HG03135 (cell line): Measurements from ENCODE around the gene CCDC157.

Source experiments
- ATAC-seq: cut with Tn5 transposase; IDR thresholded peaks from one replicate; pipeline ENCODE4 v1.9.1; 2021; ENCODE audit warnings: mild to moderate bottlenecking, moderate library complexity; ENCODE audit not compliant: unreplicated experiment

CCDC157 gene

GRCh38 chr22:30411780-30412179 is 55.0 kb downstream of the CCDC157 start:
- ATAC-seq, result no peak

DNA sequence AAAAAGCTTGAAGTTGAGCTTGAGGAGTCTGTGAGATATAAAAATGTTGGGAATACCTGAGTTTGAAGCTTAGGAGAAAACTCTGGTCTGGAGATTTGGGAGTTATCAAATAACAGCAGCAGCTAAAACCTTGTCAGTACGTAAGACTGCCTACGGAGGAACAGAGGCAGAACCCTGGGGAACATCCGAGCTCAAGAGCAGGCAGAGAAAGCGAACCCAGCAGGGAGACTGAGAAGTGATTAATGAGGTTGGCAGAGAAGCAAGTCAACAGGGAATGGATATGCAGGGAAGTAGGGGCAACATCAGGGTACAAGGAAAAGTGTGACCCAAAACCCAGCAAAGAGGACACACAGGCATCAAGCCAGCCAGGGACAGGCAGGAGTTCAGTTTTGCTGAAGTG is 56.2 kb downstream of the CCDC157 start:
- ATAC-seq, result no peak

- no peak for ATAC-seq
Observed at GRCh38 chr22:30413745-30414524, 57.1 kb downstream of the CCDC157 start.

DNA sequence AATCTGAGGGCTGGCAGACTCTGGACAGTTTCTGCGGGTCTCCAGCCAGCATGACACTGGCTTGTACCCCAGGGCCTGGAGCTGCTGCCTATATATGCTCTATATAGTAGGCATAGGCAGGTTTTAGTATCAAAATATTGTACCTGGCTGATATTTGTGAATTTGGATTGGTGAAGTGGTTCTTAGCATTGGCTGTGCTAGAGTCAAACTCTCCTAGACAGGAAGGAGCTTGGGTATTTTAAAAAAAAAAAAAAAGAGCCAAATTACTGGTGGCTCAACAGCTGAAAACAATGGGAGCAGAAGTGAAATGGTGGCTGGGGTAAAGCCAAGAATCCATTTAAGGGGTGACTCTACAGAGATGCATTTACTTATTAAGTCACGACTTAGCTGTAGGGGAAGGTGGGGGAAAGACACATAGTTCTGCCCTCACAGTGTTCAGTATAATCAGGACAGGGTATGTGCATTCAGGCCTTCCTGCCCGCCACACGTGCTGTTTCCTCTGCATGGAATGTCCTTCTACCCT is 57.8 kb downstream of the CCDC157 start:
- ATAC-seq, result no peak

GRCh38 chr22:30416403-30416802 is 59.6 kb downstream of the CCDC157 start:
- no peak for ATAC-seq

DNA sequence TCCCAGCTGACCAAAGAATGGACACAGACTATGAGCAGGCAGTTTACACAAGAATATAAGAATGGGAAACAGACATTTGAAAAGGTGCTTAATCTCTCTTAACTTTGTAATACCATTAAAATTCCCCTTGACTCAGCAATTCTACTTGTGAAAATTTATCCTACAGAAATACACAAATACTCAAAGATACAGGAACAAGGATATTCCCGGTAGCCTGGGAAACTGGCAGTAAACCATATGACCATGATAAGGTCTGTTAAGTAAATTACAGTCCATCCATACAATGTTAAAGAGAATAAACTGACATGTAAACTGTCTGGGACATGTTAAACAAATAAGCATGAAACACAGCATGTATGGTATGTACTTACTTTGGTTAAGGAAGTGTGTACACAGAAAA is 60.0 kb downstream of the CCDC157 start:
- ATAC-seq, result no peak

DNA sequence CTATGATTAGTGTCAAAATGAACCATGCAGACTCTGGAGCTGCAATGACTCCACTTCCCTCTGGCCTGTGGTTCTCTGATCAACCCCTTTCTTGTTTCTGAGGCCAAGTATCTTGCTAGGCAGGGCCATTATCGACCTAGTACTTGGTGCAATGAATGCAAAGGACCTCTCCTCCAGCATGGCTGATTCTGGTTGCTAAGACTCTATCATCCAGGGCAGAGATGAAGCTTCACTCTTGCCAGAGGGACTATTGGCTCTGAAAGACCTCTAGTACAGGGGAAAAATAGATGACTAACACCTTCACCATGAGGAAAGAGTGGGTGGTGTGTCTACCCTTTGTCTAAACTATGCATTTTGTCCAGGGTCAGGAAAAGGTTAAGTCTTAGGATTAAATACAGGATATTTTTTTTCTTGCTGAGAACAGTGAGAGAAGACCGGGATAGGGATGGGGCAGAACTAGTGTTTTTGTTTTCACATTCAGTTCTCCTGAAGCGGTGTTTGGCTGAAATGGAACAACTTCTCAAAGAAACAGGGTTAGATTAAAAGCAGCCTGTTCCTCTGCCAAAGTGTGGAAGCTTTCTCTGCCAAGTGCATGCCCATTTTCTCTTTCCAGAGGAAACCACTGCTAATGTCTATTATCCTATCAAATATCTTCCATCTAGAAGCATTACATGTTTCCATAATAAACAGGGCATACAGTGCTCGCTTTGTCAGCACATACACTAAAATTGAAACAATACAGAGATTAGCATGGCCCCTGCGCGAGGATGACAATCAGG is 63.7 kb downstream of the CCDC157 start:
- no peak for ATAC-seq

DNA sequence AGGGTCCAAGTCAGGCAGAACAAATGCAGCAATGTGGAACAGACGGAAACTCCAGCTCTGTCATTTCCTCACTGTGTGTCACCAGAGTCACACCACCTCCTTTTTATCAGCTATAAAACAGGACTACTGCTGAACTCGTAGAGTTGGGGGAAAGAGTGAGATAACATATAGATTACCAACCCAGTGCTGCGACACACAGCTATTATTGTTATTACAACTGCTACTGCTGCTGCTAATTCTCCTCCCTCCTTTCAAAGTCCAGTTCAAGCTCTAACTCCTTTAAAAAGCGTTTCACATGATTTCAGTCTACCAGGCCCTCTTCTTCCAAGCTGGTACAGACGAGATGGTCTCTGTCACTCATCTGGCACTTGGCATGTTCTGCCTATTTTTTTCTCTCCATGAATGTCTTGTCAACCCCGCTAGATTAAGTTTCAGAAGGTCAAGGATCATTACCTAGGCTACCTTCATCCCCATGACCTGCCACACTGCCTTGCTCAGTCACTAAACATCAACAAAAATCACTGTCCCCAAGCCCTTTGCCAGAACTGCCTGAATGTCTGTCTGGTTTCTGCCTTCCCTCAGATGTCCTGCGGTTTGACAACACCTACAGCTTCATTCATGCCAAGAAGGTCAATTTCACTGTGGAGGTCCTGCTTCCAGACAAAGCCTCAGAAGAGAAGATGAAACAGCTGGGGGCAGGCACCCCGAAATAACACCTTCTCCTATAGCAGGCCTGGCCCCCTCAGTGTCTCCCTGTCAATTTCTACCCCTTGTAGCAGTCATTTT is 65.1 kb downstream of the CCDC157 start:
- ATAC-seq, result no peak

GRCh38 chr22:30422481-30423300 is 65.9 kb downstream of the CCDC157 start:
- ATAC-seq, result no peak

DNA sequence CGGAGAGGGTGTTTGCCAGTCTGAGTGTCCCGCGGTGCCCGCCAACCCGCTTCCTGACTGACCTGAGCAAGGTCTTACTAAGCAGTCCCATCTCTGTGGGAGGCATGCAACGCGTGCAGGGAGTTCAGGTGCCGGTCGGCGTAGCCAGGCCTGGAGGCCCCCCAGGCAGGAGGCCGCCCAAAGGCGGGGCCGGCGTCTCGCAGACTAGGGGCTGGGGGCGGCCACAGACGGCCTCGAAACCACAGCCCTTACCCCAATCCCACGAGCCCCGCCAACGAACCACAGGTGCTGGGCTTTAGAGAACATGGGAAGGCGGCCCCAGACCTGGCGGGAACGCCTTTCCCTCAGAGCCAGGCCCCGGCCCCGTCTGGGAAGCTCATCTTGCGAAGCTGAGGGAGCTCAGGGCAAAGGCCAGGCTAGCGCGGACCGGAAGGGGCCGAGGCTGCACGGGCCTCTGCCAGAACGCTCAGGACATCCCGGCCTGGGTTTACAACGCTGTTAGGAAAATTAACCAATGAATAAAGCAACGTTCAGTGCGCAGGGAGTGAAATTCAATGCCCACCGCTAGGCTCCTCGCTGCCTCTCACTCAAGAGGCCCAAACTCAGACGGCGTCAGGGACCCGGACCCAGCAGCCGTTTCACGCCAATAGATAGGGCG is 66.6 kb downstream of the CCDC157 start:
- peak; percentile 12 for ATAC-seq

DNA sequence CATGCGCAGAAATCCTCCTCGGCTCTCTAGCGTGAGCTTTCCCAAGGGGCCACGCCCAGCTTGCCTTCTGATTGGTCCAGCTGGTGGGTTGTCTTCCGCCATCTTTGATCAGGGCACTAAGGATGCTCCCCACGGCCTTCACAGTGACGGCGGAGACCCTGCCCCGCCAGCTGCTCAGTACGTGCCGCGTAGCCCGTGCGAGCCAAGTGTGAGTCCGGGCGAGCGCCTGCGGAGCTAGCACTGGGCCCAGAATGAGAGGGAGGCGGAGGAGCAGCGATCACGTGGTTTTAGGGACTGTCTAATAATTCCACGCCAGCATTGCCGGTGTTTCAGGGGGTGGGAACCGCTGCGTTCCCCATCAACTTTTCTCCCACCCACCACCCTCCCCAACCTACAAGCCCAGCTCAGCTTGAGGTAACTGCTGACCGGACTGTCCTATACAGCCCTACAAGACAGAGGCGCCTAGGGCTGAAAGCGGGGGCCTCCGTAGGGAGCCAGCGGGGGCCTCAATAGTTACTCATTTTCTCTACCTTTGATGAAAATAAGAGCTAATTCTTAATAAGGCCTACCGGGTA is 67.2 kb downstream of the CCDC157 start:
- ATAC-seq, result peak; percentile 82

GRCh38 chr22:30424534-30425326 is 67.9 kb downstream of the CCDC157 start:
- ATAC-seq, result no peak

GRCh38 chr22:30425327-30425615 is 68.5 kb downstream of the CCDC157 start:
- ATAC-seq, result no peak

- ATAC-seq, result no peak
Observed at GRCh38 chr22:30425616-30426387, 69.0 kb downstream of the CCDC157 start, which contains the start of gene MTFP1. Gene MTFP1 (plus strand): TSS chr22:30425768. CDS start chr22:30425880, 112 bp downstream.
